CD4-positive, alpha-beta T cell treated with Interleukin-21 for 1 hour (primary cell): ENCODE measurements around the gene FOXN1.

Experiments used
- DNase-seq: peaks from one replicate; pipeline ENCODE4 v3.0.0-alpha.2; 2020

Gene FOXN1

GRCh38 chr17:28478712-28479615 is 27.2 kb upstream of the FOXN1 start:
- no peak for DNase-seq

GRCh38 chr17:28480278-28480677 is 25.9 kb upstream of the FOXN1 start:
- DNase-seq = no peak

- no peak for DNase-seq
These were observed 25.2 kb upstream of the FOXN1 start for GRCh38 chr17:28480799-28481571.

- DNase-seq = no peak
These were observed 23.5 kb upstream of the FOXN1 start for GRCh38 chr17:28482551-28483199.

- no peak for DNase-seq
These were observed 21.9 kb upstream of the FOXN1 start for GRCh38 chr17:28484296-28484695.

GRCh38 chr17:28485049-28485448 is 21.1 kb upstream of the FOXN1 start:
- DNase-seq = no peak

- no peak for DNase-seq
These were observed 18.1 kb upstream of the FOXN1 start for GRCh38 chr17:28487881-28488532.

GRCh38 chr17:28488533-28489276 is 17.4 kb upstream of the FOXN1 start:
- DNase-seq = no peak

- no peak for DNase-seq
These were observed 14.9 kb upstream of the FOXN1 start for GRCh38 chr17:28491286-28491685.

GRCh38 chr17:28491860-28492259 is 14.3 kb upstream of the FOXN1 start:
- DNase-seq = no peak

- DNase-seq = no peak
These were observed 13.5 kb upstream of the FOXN1 start for GRCh38 chr17:28492352-28493310.

- no peak for DNase-seq
These were observed 12.7 kb upstream of the FOXN1 start for GRCh38 chr17:28493460-28493859.

- peak; percentile 73 for DNase-seq
These were observed 11.5 kb upstream of the FOXN1 start for GRCh38 chr17:28494445-28495188.

GRCh38 chr17:28495635-28496034 is 10.5 kb upstream of the FOXN1 start:
- DNase-seq = no peak

GRCh38 chr17:28497931-28498330 is 8.2 kb upstream of the FOXN1 start:
- no peak for DNase-seq

- no peak for DNase-seq
These were observed 7.3 kb upstream of the FOXN1 start for GRCh38 chr17:28498652-28499363.

- no peak for DNase-seq
These were observed 6.8 kb upstream of the FOXN1 start for GRCh38 chr17:28499364-28499664.

- no peak for DNase-seq
These were observed 6.3 kb upstream of the FOXN1 start for GRCh38 chr17:28499684-28500357.

- no peak for DNase-seq
These were observed 5.3 kb upstream of the FOXN1 start for GRCh38 chr17:28500712-28501379.
